Endothelial cell (in vitro differentiated cells): ENCODE data around the gene CDKAL1. TPM values are rescaled to one million over a fixed set of nuclear protein-coding genes. Genes with fewer than 3 reads are reported as not detected.

Source experiments
- DNase-seq: peaks from one replicate; pipeline ENCODE4 v3.0.0; 2021; ENCODE audit warnings: low spot score
- H3K27ac Mint-ChIP-seq: one replicate; pipeline ENCODE4 v1.8.0; 2021; ENCODE audit warnings: mixed read lengths, inconsistent platforms; ENCODE audit not compliant: unreplicated experiment
- H3K27me3 Mint-ChIP-seq: one replicate; pipeline ENCODE4 v1.8.0; 2021; ENCODE audit warnings: mild to moderate bottlenecking, moderate library complexity, mixed read lengths, inconsistent platforms; ENCODE audit not compliant: unreplicated experiment
- H3K36me3 Mint-ChIP-seq: one replicate; pipeline ENCODE4 v1.8.0; 2021; ENCODE audit warnings: mild to moderate bottlenecking, low read depth, mixed read lengths, inconsistent platforms; ENCODE audit not compliant: unreplicated experiment
- H3K4me1 Mint-ChIP-seq: one replicate; pipeline ENCODE4 v1.8.0; 2021; ENCODE audit warnings: mild to moderate bottlenecking, mixed read lengths, inconsistent platforms; ENCODE audit not compliant: unreplicated experiment
- H3K4me3 Mint-ChIP-seq: one replicate; pipeline ENCODE4 v1.8.0; 2021; ENCODE audit warnings: mild to moderate bottlenecking, mixed read lengths, inconsistent platforms; ENCODE audit not compliant: unreplicated experiment
- H3K9me3 Mint-ChIP-seq: one replicate; pipeline ENCODE4 v1.8.0; 2021; ENCODE audit warnings: mixed read lengths, inconsistent platforms; ENCODE audit not compliant: unreplicated experiment
- CTCF ChIP-seq: fragments of 200-600 bp; sonication (generic); IDR thresholded peaks from one replicate; pipeline ENCODE4 v1.5.0; 2021; ENCODE audit warnings: antibody characterized with exemption; ENCODE audit not compliant: unreplicated experiment
- total RNA-seq: library from RNA; stranded (reverse); fragmentation: NEBNext Ultra II Directional; extraction: Animal tissue kit (Norgen Biotek cat#: 25700); gene quantifications from one replicate; pipeline ENCODE4 v1.2.1, GENCODE V29; 2021; ENCODE audit not compliant: unreplicated experiment

CDKAL1 gene
- total RNA-seq, 1 donor from 2014 or later, result 43.9 TPM

- H3K4me3 Mint-ChIP-seq, result no peak overlapping the region
- no peaks in the 10 kb centered on the region for H3K4me1 Mint-ChIP-seq
- no peaks in the 10 kb centered on the region for H3K9me3 Mint-ChIP-seq
- TF ChIP-seq CTCF, result no peak
- no peaks in the 10 kb centered on the region for H3K36me3 Mint-ChIP-seq
- no peaks in the 10 kb centered on the region for H3K27me3 Mint-ChIP-seq
- no peak overlapping the region for H3K27ac Mint-ChIP-seq
- DNase-seq, result no peak
Measured at GRCh38 chr6:20936949-20937348, 402.7 kb downstream of the CDKAL1 start.

- Mint-ChIP-seq H3K36me3 (no peaks in the 10 kb centered on the region), H3K4me3 (no peak overlapping the region), H3K9me3 (no peaks in the 10 kb centered on the region), H3K27me3 (no peaks in the 10 kb centered on the region), H3K27ac (no peak overlapping the region), H3K4me1 (no peaks in the 10 kb centered on the region)
- TF ChIP-seq CTCF, result no peak
- no peak for DNase-seq
Measured at GRCh38 chr6:20939161-20939775, 405.0 kb downstream of the CDKAL1 start.

GRCh38 chr6:20943040-20943627 lies 408.9 kb downstream of the CDKAL1 start:
- Mint-ChIP-seq H3K36me3 (no peaks in the 10 kb centered on the region), H3K9me3 (no peaks in the 10 kb centered on the region), H3K27ac (no peak overlapping the region), H3K4me3 (no peak overlapping the region), H3K4me1 (no peaks in the 10 kb centered on the region), H3K27me3 (no peaks in the 10 kb centered on the region)
- no peak for TF ChIP-seq CTCF
- no peak for DNase-seq

- H3K4me3 Mint-ChIP-seq, result no peak overlapping the region
- no peaks in the 10 kb centered on the region for H3K27me3 Mint-ChIP-seq
- no peak overlapping the region for H3K27ac Mint-ChIP-seq
- H3K4me1 Mint-ChIP-seq, result no peaks in the 10 kb centered on the region
- no peak for DNase-seq
- no peaks in the 10 kb centered on the region for H3K36me3 Mint-ChIP-seq
- TF ChIP-seq CTCF, result no peak
- H3K9me3 Mint-ChIP-seq, result no peaks in the 10 kb centered on the region
Measured at GRCh38 chr6:20943922-20944321, 409.7 kb downstream of the CDKAL1 start.

- DNase-seq, result no peak
- no peak for TF ChIP-seq CTCF
- no peak overlapping the region for H3K4me3 Mint-ChIP-seq
- no peaks in the 10 kb centered on the region for H3K27me3 Mint-ChIP-seq
- H3K27ac Mint-ChIP-seq, result no peak overlapping the region
- no peaks in the 10 kb centered on the region for H3K4me1 Mint-ChIP-seq
- no peaks in the 10 kb centered on the region for H3K9me3 Mint-ChIP-seq
- no peaks in the 10 kb centered on the region for H3K36me3 Mint-ChIP-seq
Measured at GRCh38 chr6:20946022-20946421, 411.8 kb downstream of the CDKAL1 start.
